MM.1S (cell line): ENCODE results near the gene METTL27.

Experiments
- CTCF ChIP-seq: fragments of 300-600 bp; sonication (generic); IDR thresholded peaks from 2 replicates; pipeline ENCODE4 v1.5.1; 2016; ENCODE audit warnings: antibody characterized with exemption, low read length, mixed read lengths
- EZH2 ChIP-seq: fragments of 300-600 bp; sonication (generic); optimal IDR thresholded peaks from 2 replicates; pipeline ENCODE3; 2017; ENCODE audit warnings: low read depth, mild to moderate bottlenecking, antibody characterized with exemption, low read length, mixed read lengths
- EZH2phosphoT487 ChIP-seq: fragments of 300-600 bp; sonication (generic); IDR thresholded peaks from 2 replicates; pipeline ENCODE4 v1.6.1; 2018; ENCODE audit warnings: antibody characterized with exemption, low read length

GRCh38 chr7:73822319-73823173, 19.8 kb downstream of the METTL27 start:
- TF ChIP-seq CTCF (no peak), EZH2phosphoT487 (no peak), EZH2 (no peak)
